Gastroesophageal sphincter (tissue), 3 donors: ENCODE measurements around the gene MOV10.

Experiments
- EP300 ChIP-seq: sonication (generic); formaldehyde crosslinking; IDR thresholded peaks from one replicate; pipeline ENCODE4 v1.6.1; 2017; ENCODE audit warnings: antibody characterized with exemption, mild to moderate bottlenecking
- POLR2A ChIP-seq, 2 donors: fragments of 450-650 bp; IDR thresholded peaks; one replicate each; pipeline ENCODE4 v1.6.1; 2017; ENCODE audit warnings: antibody characterized with exemption in 2 of 2, mild to moderate bottlenecking in 2 of 2, moderate library complexity in 1 of 2
- POLR2AphosphoS5 ChIP-seq: sonication (generic); formaldehyde crosslinking; IDR thresholded peaks from one replicate; pipeline ENCODE4 v1.6.1; 2017; ENCODE audit warnings: antibody characterized with exemption
- TF ChIP-seq, protein P1 (sequence below), 4 experiments: fragments of 200-600 bp in 2 of 4; fragments of 450-650 bp in 2 of 4; sonication (generic) in 1 of 4; IDR thresholded peaks; one replicate each; pipeline ENCODE4 v1.5.1; 2017 to 2019; ENCODE audit warnings: antibody characterized with exemption in 4 of 4, mild to moderate bottlenecking in 2 of 4, moderate library complexity in 2 of 4

DNA sequence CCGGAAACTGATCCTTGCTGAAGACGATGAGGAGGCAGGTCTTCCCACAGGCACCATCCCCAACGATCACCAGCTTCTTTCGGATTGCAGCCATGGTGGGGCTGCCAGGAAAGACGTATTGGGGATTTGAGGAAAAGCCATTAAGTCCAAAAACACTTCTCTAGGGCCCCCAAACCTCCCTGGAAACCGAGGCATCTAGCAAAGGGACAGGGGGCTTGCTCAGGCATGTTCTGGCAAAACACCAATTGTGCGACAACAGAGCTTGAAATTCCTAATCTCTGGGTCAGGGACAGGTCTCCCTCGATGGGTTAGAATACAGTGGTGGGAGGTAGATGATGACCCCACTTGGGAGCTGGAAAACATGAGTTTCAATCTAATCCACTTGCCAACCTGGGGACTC lies 29.2 kb downstream of the MOV10 start:
- TF ChIP-seq EP300 (no peak), POLR2A (IDR thresholded peaks at IDR 0.05) (no peak), POLR2AphosphoS5 (no peak)
- TF ChIP-seq, protein P1, sequence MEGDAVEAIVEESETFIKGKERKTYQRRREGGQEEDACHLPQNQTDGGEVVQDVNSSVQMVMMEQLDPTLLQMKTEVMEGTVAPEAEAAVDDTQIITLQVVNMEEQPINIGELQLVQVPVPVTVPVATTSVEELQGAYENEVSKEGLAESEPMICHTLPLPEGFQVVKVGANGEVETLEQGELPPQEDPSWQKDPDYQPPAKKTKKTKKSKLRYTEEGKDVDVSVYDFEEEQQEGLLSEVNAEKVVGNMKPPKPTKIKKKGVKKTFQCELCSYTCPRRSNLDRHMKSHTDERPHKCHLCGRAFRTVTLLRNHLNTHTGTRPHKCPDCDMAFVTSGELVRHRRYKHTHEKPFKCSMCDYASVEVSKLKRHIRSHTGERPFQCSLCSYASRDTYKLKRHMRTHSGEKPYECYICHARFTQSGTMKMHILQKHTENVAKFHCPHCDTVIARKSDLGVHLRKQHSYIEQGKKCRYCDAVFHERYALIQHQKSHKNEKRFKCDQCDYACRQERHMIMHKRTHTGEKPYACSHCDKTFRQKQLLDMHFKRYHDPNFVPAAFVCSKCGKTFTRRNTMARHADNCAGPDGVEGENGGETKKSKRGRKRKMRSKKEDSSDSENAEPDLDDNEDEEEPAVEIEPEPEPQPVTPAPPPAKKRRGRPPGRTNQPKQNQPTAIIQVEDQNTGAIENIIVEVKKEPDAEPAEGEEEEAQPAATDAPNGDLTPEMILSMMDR (IDR thresholded peaks at IDR 0.05), result no peak
